ENCODE data around the gene GPBP1L1. TPM values are rescaled to one million over a fixed set of nuclear protein-coding genes. Genes with fewer than 3 reads are reported as not detected.

Gene GPBP1L1
- total and polyA plus RNA-seq, 4 donors: 40.4 to 153 (median 80.5) TPM

DNA sequence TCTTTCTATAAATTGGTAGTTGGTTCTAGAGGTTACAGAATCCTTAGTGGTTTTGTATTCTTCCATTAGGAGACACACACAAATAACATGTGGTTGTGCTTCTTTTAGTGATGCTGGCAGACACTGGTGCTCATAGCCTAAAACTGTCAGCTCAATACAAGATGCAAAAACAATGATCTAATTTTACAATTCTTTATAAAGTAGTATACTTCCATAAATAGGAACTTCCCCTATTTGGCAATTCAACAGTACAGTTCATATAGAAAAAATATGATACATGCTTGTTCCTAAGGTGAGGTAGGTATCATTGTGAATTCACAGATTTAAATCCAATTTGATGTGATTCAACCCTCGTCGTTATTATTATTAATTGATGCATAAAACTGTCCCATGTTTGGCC, 41.7 kb downstream of the GPBP1L1 start:
- 94 to 95% methylated on average over 2 of the region's 2 CpGs for WGBS, 2 donors
- no peak for DNase-seq
- H3K9ac ChIP-seq (ENCODE audit: insufficient read depth in 1 of 2, low read length in 2 of 2): no peak overlapping the region
- H3K36me3 ChIP-seq (ENCODE audit: control insufficient read depth in 4 of 4, insufficient read depth in 4 of 4, low read length in 4 of 4): peaks cover 12 to 23% (median 19%) of the 10 kb centered on the region in 4 donors
- no peak overlapping the region for H3K4me3 ChIP-seq
- H3K27me3 ChIP-seq (ENCODE audit: control insufficient read depth in 3 of 3, insufficient read depth in 3 of 3, low read length in 2 of 3): no peaks in the 10 kb centered on the region
- ATAC-seq (ENCODE audit: insufficient read depth, low FRiP score): no peak
- no peak for TF ChIP-seq CTCF (IDR thresholded peaks at IDR 0.05; ENCODE audit: control extremely low read depth, extremely low read depth)
- peaks cover 0 to 11% (median 3%) of the 10 kb centered on the region in 5 donors for H3K4me1 ChIP-seq (ENCODE audit: control insufficient read depth in 5 of 5, insufficient read depth in 5 of 5, low read length in 5 of 5)
- H3K27ac ChIP-seq (ENCODE audit: low read depth in 1 of 2, low read length in 1 of 2): no peak overlapping the region
- no peaks in the 10 kb centered on the region for H3K9me3 ChIP-seq (ENCODE audit: control insufficient read depth in 4 of 4, insufficient read depth in 3 of 4, low read length in 3 of 4)

DNA sequence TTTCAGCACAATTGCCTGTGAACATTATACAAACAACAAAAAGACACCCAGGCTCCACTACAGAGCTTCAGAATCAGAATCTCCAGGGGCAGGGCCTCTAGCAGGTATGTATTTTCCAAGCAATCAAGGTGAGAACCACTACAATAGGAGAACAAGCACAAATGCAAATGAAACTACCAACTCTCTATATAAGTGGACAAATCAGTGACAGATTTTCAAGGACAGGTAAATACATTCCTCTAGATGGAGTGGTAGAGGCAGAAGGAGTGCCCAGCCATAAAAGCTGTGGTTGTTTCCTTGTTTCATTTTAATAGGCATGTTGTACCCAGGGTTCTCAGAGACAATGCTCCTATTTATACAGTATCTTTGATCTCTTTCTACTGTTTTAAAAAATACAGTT, 42.4 kb downstream of the GPBP1L1 start:
- peaks cover 16 to 26% (median 23%) of the 10 kb centered on the region in 4 donors for H3K36me3 ChIP-seq (ENCODE audit: control insufficient read depth in 4 of 4, insufficient read depth in 4 of 4, low read length in 4 of 4)
- H3K9me3 ChIP-seq (ENCODE audit: control insufficient read depth in 4 of 4, insufficient read depth in 3 of 4, low read length in 3 of 4): no peaks in the 10 kb centered on the region
- H3K27ac ChIP-seq (ENCODE audit: low read depth in 1 of 2, low read length in 1 of 2): no peak overlapping the region
- peaks cover 0 to 11% (median 3%) of the 10 kb centered on the region in 5 donors for H3K4me1 ChIP-seq (ENCODE audit: control insufficient read depth in 5 of 5, insufficient read depth in 5 of 5, low read length in 5 of 5)
- H3K27me3 ChIP-seq (ENCODE audit: control insufficient read depth in 3 of 3, insufficient read depth in 3 of 3, low read length in 2 of 3): no peaks in the 10 kb centered on the region
- ATAC-seq (ENCODE audit: insufficient read depth, low FRiP score): peak; percentile 58
- H3K9ac ChIP-seq (ENCODE audit: insufficient read depth in 1 of 2, low read length in 2 of 2): no peak overlapping the region
- no peak overlapping the region for H3K4me3 ChIP-seq
- peak in 2 of 3 donors; percentile 22 to 47 for DNase-seq
- no peak for TF ChIP-seq CTCF (IDR thresholded peaks at IDR 0.05; ENCODE audit: control extremely low read depth, extremely low read depth)

- no peak for DNase-seq
- H3K27me3 ChIP-seq (ENCODE audit: control insufficient read depth in 3 of 3, insufficient read depth in 3 of 3, low read length in 2 of 3): no peaks in the 10 kb centered on the region
- peaks cover 0 to 9% (median 3%) of the 10 kb centered on the region in 5 donors for H3K4me1 ChIP-seq (ENCODE audit: control insufficient read depth in 5 of 5, insufficient read depth in 5 of 5, low read length in 5 of 5)
- H3K9ac ChIP-seq (ENCODE audit: insufficient read depth in 1 of 2, low read length in 2 of 2): no peak overlapping the region
- no peak for TF ChIP-seq CTCF (IDR thresholded peaks at IDR 0.05; ENCODE audit: control extremely low read depth, extremely low read depth)
- H3K36me3 ChIP-seq (ENCODE audit: control insufficient read depth in 4 of 4, insufficient read depth in 4 of 4, low read length in 4 of 4): peaks cover 16 to 31% (median 25%) of the 10 kb centered on the region in 4 donors
- no peak for ATAC-seq (ENCODE audit: insufficient read depth, low FRiP score)
- H3K9me3 ChIP-seq (ENCODE audit: control insufficient read depth in 4 of 4, insufficient read depth in 3 of 4, low read length in 3 of 4): no peaks in the 10 kb centered on the region
- H3K27ac ChIP-seq (ENCODE audit: low read depth in 1 of 2, low read length in 1 of 2): no peak overlapping the region
- no peak overlapping the region for H3K4me3 ChIP-seq
- 71 to 80% methylated on average over 5 of the region's 5 CpGs for WGBS, 2 donors
Observed at GRCh38 chr1:45643321-45643720, 43.0 kb downstream of the GPBP1L1 start.

DNA sequence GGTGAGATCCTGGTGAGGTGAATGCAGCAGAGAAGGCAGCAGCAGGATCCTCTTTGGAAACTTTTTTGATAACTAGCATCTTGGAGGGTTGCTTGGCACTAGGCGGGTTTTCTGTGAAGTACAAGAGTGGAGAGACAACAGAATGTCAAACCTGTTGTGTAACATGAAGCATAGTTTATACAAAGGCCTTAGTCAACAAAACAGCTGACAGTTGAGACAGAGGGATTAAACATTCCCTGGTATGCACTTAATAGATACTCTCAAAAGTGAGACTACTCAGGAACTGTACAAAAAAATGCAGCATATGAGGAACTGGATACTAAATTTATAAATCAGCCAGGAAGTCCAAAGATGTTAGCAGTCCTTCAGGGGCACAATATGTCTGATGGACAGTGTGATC, 46.0 kb downstream of the GPBP1L1 start:
- Histone ChIP-seq H3K27ac (ENCODE audit: low read depth in 1 of 2, low read length in 1 of 2) (no peak overlapping the region), H3K9ac (ENCODE audit: insufficient read depth in 1 of 2, low read length in 2 of 2) (no peak overlapping the region), H3K36me3 (ENCODE audit: control insufficient read depth in 4 of 4, insufficient read depth in 4 of 4, low read length in 4 of 4) (peaks cover 11 to 39% (median 23%) of the 10 kb centered on the region in 4 donors), H3K4me3 (no peak overlapping the region), H3K4me1 (ENCODE audit: control insufficient read depth in 5 of 5, insufficient read depth in 5 of 5, low read length in 5 of 5) (no peaks in the 10 kb centered on the region), H3K9me3 (ENCODE audit: control insufficient read depth in 4 of 4, insufficient read depth in 3 of 4, low read length in 3 of 4) (no peaks in the 10 kb centered on the region), H3K27me3 (ENCODE audit: control insufficient read depth in 3 of 3, insufficient read depth in 3 of 3, low read length in 2 of 3) (no peaks in the 10 kb centered on the region)
- ATAC-seq (ENCODE audit: insufficient read depth, low FRiP score) (no peak), DNase-seq (no peak)
- whole genome bisulfite sequencing, 2 donors: 73 to 92% methylated on average over 1 of the region's 1 CpG
- TF ChIP-seq CTCF (IDR thresholded peaks at IDR 0.05; ENCODE audit: control extremely low read depth, extremely low read depth): no peak

All from lung (tissue), 12 donors.